GM12878 (cell line): Measurements from ENCODE around the gene RGP1. TPM values are rescaled to one million over a fixed set of nuclear protein-coding genes. Genes with fewer than 3 reads are reported as not detected.

Source experiments
- CBFB ChIP-seq: IDR thresholded peaks from 2 replicates; pipeline ENCODE4 v1.6.1; 2016; ENCODE audit warnings: antibody characterized with exemption, low read depth
- CEBPB ChIP-seq, 2 experiments: fragments of 150-350 bp in 1 of 2; IDR thresholded peaks; 2 replicates each; pipeline ENCODE4 v1.6.1; 2012 to 2014; ENCODE audit warnings: low read depth in 2 of 2, low read length in 2 of 2, borderline replicate concordance in 1 of 2, inconsistent platforms in 1 of 2
- CHD2 ChIP-seq: IDR thresholded peaks from 2 replicates; pipeline ENCODE4 v1.6.1; 2011; ENCODE audit warnings: low read depth, low read length, improper control_type of control experiment, borderline replicate concordance
- EED ChIP-seq: sonication (generic); IDR thresholded peaks from 2 replicates; pipeline ENCODE4 v1.6.1; 2016; ENCODE audit warnings: antibody characterized with exemption, low read depth
- EP300 ChIP-seq, 2 experiments: fragments of 150-350 bp in 1 of 2; IDR thresholded peaks; 2 replicates each; pipeline ENCODE4 v1.6.1; 2011 to 2012; ENCODE audit warnings: low read depth in 2 of 2, low read length in 2 of 2, borderline replicate concordance in 1 of 2, improper control_type of control experiment in 1 of 2, inconsistent platforms in 1 of 2; ENCODE audit not compliant: control insufficient read depth in 1 of 2
- GATAD2B ChIP-seq: fragments of 450-650 bp; conservative IDR thresholded peaks from 2 replicates; pipeline ENCODE4 v1.6.1; 2017; ENCODE audit warnings: low read depth, mild to moderate bottlenecking, moderate library complexity
- HCFC1 ChIP-seq: fragments of 150-350 bp; IDR thresholded peaks from 2 replicates; pipeline ENCODE4 v1.6.1; 2014; ENCODE audit warnings: low read length
- HDGF ChIP-seq: fragments of 450-650 bp; IDR thresholded peaks from 2 replicates; pipeline ENCODE4 v1.6.1; 2016; ENCODE audit warnings: antibody characterized with exemption
- NFYA ChIP-seq: IDR thresholded peaks from 2 replicates; pipeline ENCODE4 v1.6.1; 2011; ENCODE audit warnings: low read depth, mild to moderate bottlenecking, low read length, improper control_type of control experiment, borderline replicate concordance
- NR2F1 ChIP-seq: fragments of 450-650 bp; conservative IDR thresholded peaks from 2 replicates; pipeline ENCODE4 v1.6.1; 2017; ENCODE audit warnings: mild to moderate bottlenecking
- POLR2A ChIP-seq: IDR thresholded peaks from 2 replicates; pipeline ENCODE4 v1.6.1; 2011; ENCODE audit warnings: low read depth, mild to moderate bottlenecking, low read length
- RAD21 ChIP-seq: IDR thresholded peaks from 2 replicates; pipeline ENCODE4 v1.6.1; 2011; ENCODE audit warnings: mild to moderate bottlenecking, low read depth, low read length, moderate library complexity; ENCODE audit not compliant: insufficient read depth
- RB1 ChIP-seq: fragments of 450-650 bp; formaldehyde crosslinking; IDR thresholded peaks from 2 replicates; pipeline ENCODE4 v1.6.1; 2017; ENCODE audit warnings: mild to moderate bottlenecking, borderline replicate concordance
- SIN3A ChIP-seq: IDR thresholded peaks from 2 replicates; pipeline ENCODE4 v1.6.1; 2012; ENCODE audit warnings: low read depth, low read length, improper control_type of control experiment
- SMARCA5 ChIP-seq: fragments of 450-650 bp; IDR thresholded peaks from 2 replicates; pipeline ENCODE4 v1.6.1; 2017; ENCODE audit warnings: mild to moderate bottlenecking
- SP1 ChIP-seq: IDR thresholded peaks from one replicate; pipeline ENCODE4 v1.6.1; 2011; ENCODE audit warnings: low read depth, low read length
- SPI1 ChIP-seq: IDR thresholded peaks from 2 replicates; pipeline ENCODE4 v1.6.1; 2011; ENCODE audit warnings: low read depth, mild to moderate bottlenecking, low read length, moderate library complexity, borderline replicate concordance; ENCODE audit not compliant: insufficient read depth
- polyA plus RNA-seq, 11 experiments: library from polyadenylated mRNA; depleted of rRNA in 4 of 11; unstranded in 6 of 11; stranded (reverse) in 5 of 11; fragments of >200 nt; fragmentation: Nextera tagmentation in 4 of 11; fragmentation: Illumina TruSeq in 1 of 11; extraction: Ambion mirVana in 4 of 11; extraction: Trizol in 1 of 11; gene quantifications; 1 replicate in 1 of 11; 2 replicates in 10 of 11; pipeline versions ENCODE4 v1.2.1 to v1.2.3, GENCODE V29; 2011 to 2016; ENCODE audit warnings: inconsistent platforms in 2 of 11, missing spikeins in 2 of 11, low read depth in 1 of 11
- total RNA-seq, 4 experiments: library from RNA; depleted of rRNA in 3 of 4; stranded (reverse); fragments of >200 nt in 3 of 4; fragmentation: Illumina TruSeq in 1 of 4; extraction: Trizol in 1 of 4; gene quantifications; 2 replicates each; pipeline versions ENCODE4 v1.2.1 to v1.2.3, GENCODE V29; 2013 to 2021
- TF ChIP-seq, protein P1 (sequence below): IDR thresholded peaks from 2 replicates; pipeline ENCODE4 v1.6.1; 2012; ENCODE audit warnings: low read depth, low read length, improper control_type of control experiment

The RGP1 gene
- total and polyA plus RNA-seq, 10 of the 15 experiments (the other 5 are each of a cell fraction or from before 2014, with no cell fraction given), result 0.44 to 14.9 (median 7.4) TPM

DNA sequence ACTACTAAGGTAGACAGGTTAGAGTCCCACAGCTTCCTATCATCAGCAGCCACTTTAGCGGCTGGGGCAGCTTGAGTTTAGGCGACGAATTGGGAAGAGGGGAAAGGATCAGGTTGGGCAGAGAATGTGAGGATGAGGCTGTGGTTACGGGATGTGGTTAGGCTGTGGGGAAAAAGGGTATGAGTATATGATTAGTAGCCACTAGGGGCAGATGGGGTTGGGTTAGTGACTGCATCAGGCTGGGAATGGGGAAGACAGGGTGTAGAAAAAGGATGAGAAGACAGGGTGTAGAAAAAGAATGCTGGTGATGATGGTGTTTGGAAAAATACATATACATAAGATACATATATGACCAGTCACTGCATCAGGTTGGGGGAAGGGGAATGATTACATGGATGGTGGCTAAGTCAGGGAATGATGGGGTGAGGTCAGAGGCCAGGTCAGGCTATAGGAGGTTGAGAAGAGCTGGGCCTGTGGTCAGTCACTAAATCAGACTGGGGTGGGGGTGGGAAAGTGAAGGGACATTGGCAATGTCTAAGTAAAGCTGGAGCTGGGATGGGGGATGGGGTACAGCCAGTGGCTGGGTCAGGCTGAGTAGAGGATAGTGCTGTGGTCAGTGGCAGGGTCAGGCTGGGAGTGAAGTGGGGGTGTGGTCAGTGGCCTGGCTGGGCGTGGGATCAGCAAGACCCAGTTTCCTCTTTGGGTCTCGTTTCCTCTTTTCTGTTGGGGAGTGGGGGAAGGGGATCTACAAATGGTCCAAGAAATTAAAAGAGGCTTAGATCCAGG lies 19.2 kb upstream of the RGP1 start (continued):
- TF ChIP-seq SMARCA5 (peak; percentile 40), GATAD2B (peak; percentile 29; the same call in 1 of the 2 replicates), CHD2 (0 out of 2 replicates have a peak, but pooled peaks have one; percentile 13), SIN3A (0 out of 2 replicates have a peak, but pooled peaks have one; percentile 5), SP1 (peak; percentile 44), SPI1 (peak; percentile 92), RAD21 (0 out of 2 replicates have a peak, but pooled peaks have one; percentile 5), HDGF (peak; percentile 88), NFYA (no peak), RB1 (no peak), CBFB (peak; percentile 85; the same call in 1 of the 2 replicates), NR2F1 (peak; percentile 78), EED (peak; percentile 75), EP300 (IDR thresholded peaks at IDR 0.05; ENCODE audit: borderline replicate concordance in 1 of 2, control insufficient read depth in 1 of 2, low read depth in 2 of 2, low read length in 2 of 2) (peak in 1 of 2 experiments; percentile 11; a peak in 1 of 4 replicates), POLR2A (peak; percentile 29; the same call in 1 of the 2 replicates), HCFC1 (no peak), CEBPB (IDR thresholded peaks at IDR 0.05; ENCODE audit: borderline replicate concordance in 1 of 2, low read depth in 2 of 2, low read length in 2 of 2) (no peak)
- TF ChIP-seq, protein P1, sequence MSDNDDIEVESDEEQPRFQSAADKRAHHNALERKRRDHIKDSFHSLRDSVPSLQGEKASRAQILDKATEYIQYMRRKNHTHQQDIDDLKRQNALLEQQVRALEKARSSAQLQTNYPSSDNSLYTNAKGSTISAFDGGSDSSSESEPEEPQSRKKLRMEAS, result no peak
